Ramos (cell line): ENCODE measurements around the gene MYO18A.

Experiments used
- in situ Hi-C: fragments of 300-500 bp; cut with MboI; formaldehyde crosslinking; loops from one replicate; pipeline ENCODE4 v1.14.3; 2022; ENCODE audit warnings: low sequenced_read_pairs; ENCODE audit not compliant: unreplicated experiment

MYO18A gene

GRCh38 chr17:29150161-29150560 is 30.0 kb downstream of the MYO18A start:
- in situ Hi-C loops: no loop called here

DNA sequence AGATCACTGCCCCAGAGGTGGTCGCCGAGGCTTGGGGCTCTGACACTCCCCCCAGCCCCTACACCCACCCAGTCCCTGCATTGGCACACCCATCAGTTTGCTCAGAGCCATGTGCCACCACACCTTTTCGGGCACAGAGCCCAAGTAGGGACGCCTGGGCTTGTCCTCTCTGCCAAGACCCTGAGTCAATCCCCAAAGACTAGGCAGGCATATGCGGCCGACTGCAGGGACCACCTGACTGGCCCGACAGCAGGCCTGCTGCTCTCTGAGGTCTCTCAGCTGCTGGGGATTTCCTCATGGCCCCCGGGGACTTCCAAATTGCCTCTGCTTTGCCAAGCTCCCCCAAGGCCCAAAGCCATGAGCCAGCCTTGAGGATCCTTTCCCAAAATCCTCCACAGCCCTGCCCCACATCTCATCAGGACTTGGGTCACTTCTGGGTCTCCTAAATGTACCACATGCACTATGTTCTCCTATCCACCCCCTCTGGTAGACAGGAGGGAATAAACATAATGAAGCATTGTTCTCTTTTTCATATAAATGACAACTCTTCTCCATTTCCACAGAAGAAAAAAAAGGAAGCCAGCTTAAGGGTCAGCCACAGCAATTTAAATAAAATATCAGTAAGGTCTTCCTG is 30.6 kb downstream of the MYO18A start:
- in situ Hi-C loops: loop anchor here (5.0 kb wide), 1 partner anchor 73 kb away; no protein-coding TSS in a partner anchor

GRCh38 chr17:29148790-29149430 is 31.3 kb downstream of the MYO18A start:
- in situ Hi-C loops: loop anchor here (5.0 kb wide), 1 partner anchor 73 kb away; no protein-coding TSS in a partner anchor

DNA sequence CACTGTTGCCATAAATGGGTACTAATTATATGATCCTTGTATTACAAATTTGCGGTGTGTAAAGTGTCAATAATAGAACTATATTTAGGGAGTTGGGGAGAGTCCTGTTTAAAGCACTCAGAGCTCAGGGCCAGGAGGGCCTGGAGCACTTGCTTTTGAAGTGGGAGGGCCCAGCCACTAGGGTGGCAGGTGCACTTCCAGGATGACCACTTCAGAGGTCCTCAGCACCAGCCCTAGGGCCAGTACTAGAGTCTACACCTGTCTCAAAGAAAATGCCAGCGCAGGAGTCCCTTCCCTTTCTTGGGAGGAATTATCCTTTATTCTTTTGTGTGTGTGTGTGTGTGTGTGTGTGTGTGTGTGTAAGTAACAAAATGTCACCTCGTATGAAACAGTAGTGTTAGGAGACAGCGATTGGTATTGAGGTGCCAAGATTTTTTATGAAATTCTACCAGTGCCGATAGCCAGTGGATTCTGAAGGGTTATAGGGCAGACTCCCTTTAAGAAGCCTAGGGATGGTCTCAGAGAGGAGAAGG is 31.9 kb downstream of the MYO18A start:
- in situ Hi-C loops: loop anchor here (5.0 kb wide), 1 partner anchor 74 kb away; no protein-coding TSS in a partner anchor

GRCh38 chr17:29147682-29148081 is 32.5 kb downstream of the MYO18A start:
- in situ Hi-C loops: loop anchor here (5.0 kb wide), 1 partner anchor 75 kb away; no protein-coding TSS in a partner anchor

- in situ Hi-C loops: loop anchor here (5.0 kb wide), 1 partner anchor 75 kb away; no protein-coding TSS in a partner anchor
These were observed 33.0 kb downstream of the MYO18A start for GRCh38 chr17:29147228-29147627.

DNA sequence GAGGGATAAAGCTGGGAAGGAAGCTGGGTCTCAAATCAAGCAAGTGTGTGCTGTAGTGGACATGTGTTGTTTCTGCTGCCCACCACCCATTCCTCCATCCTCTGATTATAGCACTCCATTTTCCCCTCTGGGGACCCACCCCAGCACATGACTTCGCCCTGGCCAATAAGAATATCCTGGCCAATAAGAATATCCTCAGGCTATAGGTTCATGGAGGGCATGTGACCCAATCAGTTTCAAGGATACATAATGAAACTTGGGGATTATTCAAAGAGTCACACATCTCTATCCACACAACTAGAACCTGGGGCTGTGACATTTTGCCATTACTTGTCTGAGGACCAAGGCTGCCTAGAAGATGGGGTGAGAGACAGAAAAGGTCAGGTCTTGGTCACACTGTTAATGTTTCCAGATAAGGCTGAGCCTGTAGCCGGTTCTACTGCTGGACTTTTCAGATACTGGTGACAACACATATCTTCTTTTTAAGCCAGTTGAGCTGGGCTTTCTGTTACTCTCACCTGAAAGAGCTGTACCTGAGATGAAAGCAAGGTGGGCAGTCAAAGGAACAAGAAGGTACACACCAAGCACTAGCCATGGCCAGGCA is 33.7 kb downstream of the MYO18A start:
- in situ Hi-C loops: loop anchor here (5.0 kb wide), 1 partner anchor 76 kb away; no protein-coding TSS in a partner anchor

- in situ Hi-C loops: loop anchor here (5.0 kb wide), 1 partner anchor 77 kb away; no protein-coding TSS in a partner anchor
These were observed 34.7 kb downstream of the MYO18A start for GRCh38 chr17:29145289-29146073.

GRCh38 chr17:29143894-29144293 is 36.3 kb downstream of the MYO18A start:
- in situ Hi-C loops: no loop called here

DNA sequence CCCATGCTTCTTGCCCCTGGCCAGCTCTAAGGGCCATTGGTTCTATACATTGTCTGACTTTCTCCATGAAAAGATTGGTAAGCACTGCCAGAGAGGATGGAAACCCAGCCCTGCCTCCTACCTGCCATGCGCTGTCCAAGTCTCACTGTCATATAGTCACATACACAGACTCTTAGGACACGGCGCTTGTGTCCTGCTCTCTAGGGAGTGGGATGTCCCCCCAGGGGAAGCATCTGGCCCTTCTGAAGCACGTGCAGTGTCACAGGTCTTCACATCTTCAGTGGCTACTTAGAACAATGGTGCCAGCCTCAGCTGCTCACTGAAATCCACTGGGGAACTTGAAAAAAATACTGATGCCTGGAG is 38.7 kb downstream of the MYO18A start:
- in situ Hi-C loops: no loop called here

GRCh38 chr17:29140631-29141513 is 39.3 kb downstream of the MYO18A start:
- in situ Hi-C loops: no loop called here

DNA sequence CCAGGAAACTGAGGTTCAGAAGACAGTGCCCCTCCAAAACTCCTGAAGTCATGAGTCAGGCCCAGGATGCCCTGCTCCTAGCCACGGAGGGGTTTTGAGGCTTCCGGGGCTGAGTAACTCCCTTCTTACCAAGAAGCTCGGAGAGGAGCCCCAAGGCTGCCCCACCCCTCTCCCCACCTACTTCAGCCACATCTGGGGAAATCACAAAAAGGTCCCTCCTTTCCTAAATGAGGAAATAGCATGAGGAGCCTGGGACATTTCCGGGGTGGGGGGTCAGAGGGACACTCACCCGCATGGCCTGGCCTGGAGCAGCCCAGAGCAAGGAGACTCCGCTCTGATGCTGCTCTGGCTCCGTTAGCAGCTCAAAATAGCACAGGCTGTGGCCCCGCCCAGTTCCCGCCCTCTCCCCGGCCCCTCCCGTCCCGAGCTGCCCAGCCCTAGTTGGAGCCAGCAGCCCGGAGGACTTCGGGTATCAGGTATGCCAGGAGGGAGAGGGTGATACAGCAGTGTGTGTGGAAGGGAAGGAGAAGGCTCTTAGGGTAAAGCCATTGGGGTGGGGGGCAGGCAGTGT is 40.1 kb downstream of the MYO18A start:
- in situ Hi-C loops: no loop called here

DNA sequence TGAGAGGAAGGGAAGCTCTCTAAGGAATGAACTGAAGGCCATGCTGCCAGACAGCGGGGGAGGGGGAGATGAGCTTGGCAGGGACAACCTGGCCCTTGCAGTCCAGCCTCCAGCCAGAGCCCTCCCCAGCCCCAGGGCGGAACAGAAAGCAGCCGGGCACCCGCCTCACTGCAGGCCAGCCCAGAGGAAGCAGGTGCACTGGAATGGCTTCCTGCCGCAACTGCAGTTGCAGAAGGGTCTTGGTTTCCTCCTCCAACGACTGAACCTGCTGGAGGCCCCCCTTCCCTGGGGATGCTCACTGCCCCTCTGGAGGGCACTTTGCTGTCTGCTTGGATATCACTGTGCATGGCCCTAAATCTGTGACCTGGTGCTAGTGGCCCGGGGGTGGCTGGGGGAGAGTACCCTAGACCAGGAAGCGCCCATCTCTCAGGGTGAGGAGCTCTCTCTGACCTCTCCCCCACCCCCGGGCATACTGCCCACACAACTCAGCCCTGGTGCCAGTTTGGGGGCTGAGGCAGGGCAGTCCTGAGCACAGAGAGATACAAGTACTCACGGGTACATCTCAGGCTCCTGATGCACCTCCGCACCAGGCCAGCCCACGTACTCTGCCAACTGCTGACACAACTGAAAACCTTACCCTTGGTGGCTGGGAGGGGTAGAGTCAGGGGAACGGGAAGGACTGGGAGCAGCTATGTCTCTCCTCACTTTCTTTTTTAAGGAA is 41.1 kb downstream of the MYO18A start:
- in situ Hi-C loops: no loop called here

GRCh38 chr17:29138184-29138955 is 41.8 kb downstream of the MYO18A start:
- in situ Hi-C loops: no loop called here

- in situ Hi-C loops: no loop called here
These were observed 43.0 kb downstream of the MYO18A start for GRCh38 chr17:29136998-29137730.

GRCh38 chr17:29135464-29135863 is 44.7 kb downstream of the MYO18A start:
- in situ Hi-C loops: no loop called here

- in situ Hi-C loops: no loop called here
These were observed 47.0 kb downstream of the MYO18A start for GRCh38 chr17:29133121-29133713.
